ENCODE results near the gene LYL1. TPM values are rescaled to one million over a fixed set of nuclear protein-coding genes. Genes with fewer than 3 reads are reported as not detected.

LYL1 gene
- total RNA-seq, 1 experiment from 2014 or later, result 0.59 TPM

DNA sequence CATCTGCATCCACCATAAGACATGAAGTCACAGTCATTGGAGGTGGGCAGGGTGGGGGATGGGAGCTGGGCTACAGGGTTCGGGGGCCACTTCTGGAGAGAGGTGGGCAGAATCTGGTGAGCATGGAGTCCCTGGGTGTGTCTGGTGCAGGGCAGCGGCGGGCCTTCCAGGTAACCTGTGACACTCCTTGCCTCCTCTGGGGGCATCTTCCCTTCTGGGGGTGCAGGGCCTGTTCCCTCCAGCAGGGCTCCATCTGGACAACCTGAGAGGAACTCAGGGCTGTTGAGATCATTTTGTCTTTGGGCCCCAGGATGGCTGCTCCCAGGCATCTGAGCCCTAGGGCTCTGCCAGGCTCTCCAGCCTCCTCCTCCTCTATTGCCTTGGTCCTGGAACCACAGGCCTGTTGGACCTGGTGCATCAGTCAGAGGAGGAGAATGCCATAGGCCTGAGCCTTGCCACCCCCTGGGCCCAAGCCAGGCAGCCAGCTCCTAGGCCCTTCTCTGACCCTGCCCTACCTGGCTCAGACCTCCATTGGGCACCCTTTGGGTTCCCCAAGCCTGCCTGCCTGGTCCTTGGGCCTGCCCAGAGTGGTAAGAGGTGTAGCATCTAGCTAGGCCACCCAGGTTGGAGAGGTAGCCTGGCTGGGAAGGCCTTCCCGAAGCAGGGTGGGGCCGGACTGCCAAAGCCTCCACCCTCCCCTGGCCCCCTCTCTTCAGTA is 13.4 kb downstream of the LYL1 start:
- no peak overlapping the region for H3K4me3 ChIP-seq (ENCODE audit: low read depth, low read length)
- POLR2A ChIA-PET, result no interaction called here
- intact Hi-C loops (cut with micrococcal nuclease; ENCODE audit: unreplicated experiment), result no loop called here
- no peaks in the 10 kb centered on the region for H3K36me3 ChIP-seq (ENCODE audit: control insufficient read depth, insufficient read depth, low read length)
- BruUV-seq (replicated peaks), result no TSS peak
- DNase-seq, result peak in 1 of 2 experiments; percentile 59
- TF ChIP-seq, protein P1, sequence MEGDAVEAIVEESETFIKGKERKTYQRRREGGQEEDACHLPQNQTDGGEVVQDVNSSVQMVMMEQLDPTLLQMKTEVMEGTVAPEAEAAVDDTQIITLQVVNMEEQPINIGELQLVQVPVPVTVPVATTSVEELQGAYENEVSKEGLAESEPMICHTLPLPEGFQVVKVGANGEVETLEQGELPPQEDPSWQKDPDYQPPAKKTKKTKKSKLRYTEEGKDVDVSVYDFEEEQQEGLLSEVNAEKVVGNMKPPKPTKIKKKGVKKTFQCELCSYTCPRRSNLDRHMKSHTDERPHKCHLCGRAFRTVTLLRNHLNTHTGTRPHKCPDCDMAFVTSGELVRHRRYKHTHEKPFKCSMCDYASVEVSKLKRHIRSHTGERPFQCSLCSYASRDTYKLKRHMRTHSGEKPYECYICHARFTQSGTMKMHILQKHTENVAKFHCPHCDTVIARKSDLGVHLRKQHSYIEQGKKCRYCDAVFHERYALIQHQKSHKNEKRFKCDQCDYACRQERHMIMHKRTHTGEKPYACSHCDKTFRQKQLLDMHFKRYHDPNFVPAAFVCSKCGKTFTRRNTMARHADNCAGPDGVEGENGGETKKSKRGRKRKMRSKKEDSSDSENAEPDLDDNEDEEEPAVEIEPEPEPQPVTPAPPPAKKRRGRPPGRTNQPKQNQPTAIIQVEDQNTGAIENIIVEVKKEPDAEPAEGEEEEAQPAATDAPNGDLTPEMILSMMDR (IDR thresholded peaks at IDR 0.05; ENCODE audit: insufficient read depth in 1 of 2, low read depth in 1 of 2, low read length in 1 of 2, severe bottlenecking in 1 of 2, unreplicated experiment in 1 of 2), result peak; percentile 37 to 84
- no peak overlapping the region for H3K27ac Mint-ChIP-seq (ENCODE audit: unreplicated experiment)
- CTCF ChIA-PET, result no interaction called here
- peaks cover 11% of the 10 kb centered on the region for H3K27me3 Mint-ChIP-seq (ENCODE audit: insufficient read depth, unreplicated experiment)
- no peaks in the 10 kb centered on the region for H3K36me3 Mint-ChIP-seq (ENCODE audit: insufficient read depth, unreplicated experiment)
- H3K9me3 ChIP-seq, result no peaks in the 10 kb centered on the region
- no peaks in the 10 kb centered on the region for H3K4me1 ChIP-seq
- H3K4me3 Mint-ChIP-seq (ENCODE audit: unreplicated experiment), result no peak overlapping the region
- no peaks in the 10 kb centered on the region for H3K9me3 Mint-ChIP-seq (ENCODE audit: unreplicated experiment)
- H3K4me1 Mint-ChIP-seq (ENCODE audit: low read depth, unreplicated experiment), result peaks cover 4% of the 10 kb centered on the region
- H3K27me3 ChIP-seq (replicated peaks; ENCODE audit: control insufficient read depth, insufficient read depth, low read length), result no peaks in the 10 kb centered on the region; the same call in 1 of the 2 replicates

DNA sequence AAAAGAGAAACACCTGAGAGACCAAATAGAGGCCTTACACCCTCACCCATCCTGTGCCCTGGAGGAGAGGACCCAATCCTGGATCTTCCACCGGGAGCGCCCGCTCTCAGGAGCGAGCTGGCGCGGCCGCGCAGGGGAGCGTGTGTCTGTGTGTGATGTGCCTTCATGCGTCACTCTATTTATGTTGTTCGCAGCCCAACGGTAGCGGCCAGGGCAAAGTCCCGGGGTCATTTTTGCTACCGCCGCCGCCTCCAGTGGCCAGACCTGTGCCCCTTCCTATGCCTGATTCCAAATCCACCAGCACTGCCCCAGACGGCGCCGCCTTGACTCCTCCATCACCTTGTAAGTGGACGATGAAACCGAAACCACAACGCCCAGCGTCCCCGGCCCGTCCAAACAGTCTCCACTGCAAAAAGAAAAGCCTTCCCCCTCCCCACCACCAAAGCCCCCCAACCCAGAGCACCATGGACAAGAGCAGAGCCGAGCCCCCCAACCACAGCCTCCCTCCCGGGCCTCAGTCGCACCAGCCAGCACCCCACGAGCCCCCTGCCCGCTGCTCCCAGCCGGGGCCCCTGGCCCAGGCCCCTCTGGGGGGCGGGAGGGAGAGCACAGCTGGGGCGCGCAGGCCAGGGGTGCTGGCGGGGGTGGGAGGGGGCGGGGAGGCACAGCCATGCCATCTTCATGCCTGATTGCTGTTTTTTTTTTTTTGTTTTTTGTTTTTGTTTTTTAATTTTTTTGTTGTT is 14.7 kb downstream of the LYL1 start:
- Mint-ChIP-seq H3K4me1 (ENCODE audit: low read depth, unreplicated experiment) (peaks cover 4% of the 10 kb centered on the region), H3K4me3 (ENCODE audit: unreplicated experiment) (no peak overlapping the region), H3K27ac (ENCODE audit: unreplicated experiment) (no peak overlapping the region), H3K9me3 (ENCODE audit: unreplicated experiment) (no peaks in the 10 kb centered on the region), H3K36me3 (ENCODE audit: insufficient read depth, unreplicated experiment) (no peaks in the 10 kb centered on the region), H3K27me3 (ENCODE audit: insufficient read depth, unreplicated experiment) (peaks cover 12% of the 10 kb centered on the region)
- ChIA-PET POLR2A (no interaction called here), CTCF (interaction anchor here (1.5 kb wide), 1 partner anchor 110 kb away, joined by 4 read pairs; no protein-coding TSS in a partner anchor)
- Histone ChIP-seq H3K27me3 (replicated peaks; ENCODE audit: control insufficient read depth, insufficient read depth, low read length) (no peaks in the 10 kb centered on the region; the same call in none of the 2 replicates), H3K9me3 (no peaks in the 10 kb centered on the region), H3K4me1 (no peaks in the 10 kb centered on the region), H3K36me3 (ENCODE audit: control insufficient read depth, insufficient read depth, low read length) (no peaks in the 10 kb centered on the region), H3K4me3 (ENCODE audit: low read depth, low read length) (no peak overlapping the region)
- DNase-seq, result no peak
- BruUV-seq (replicated peaks), result no TSS peak
- TF ChIP-seq, protein P1 (IDR thresholded peaks at IDR 0.05; ENCODE audit: insufficient read depth in 1 of 2, low read depth in 1 of 2, low read length in 1 of 2, severe bottlenecking in 1 of 2, unreplicated experiment in 1 of 2), result no peak
- intact Hi-C loops (cut with micrococcal nuclease; ENCODE audit: unreplicated experiment), result no loop called here

DNA sequence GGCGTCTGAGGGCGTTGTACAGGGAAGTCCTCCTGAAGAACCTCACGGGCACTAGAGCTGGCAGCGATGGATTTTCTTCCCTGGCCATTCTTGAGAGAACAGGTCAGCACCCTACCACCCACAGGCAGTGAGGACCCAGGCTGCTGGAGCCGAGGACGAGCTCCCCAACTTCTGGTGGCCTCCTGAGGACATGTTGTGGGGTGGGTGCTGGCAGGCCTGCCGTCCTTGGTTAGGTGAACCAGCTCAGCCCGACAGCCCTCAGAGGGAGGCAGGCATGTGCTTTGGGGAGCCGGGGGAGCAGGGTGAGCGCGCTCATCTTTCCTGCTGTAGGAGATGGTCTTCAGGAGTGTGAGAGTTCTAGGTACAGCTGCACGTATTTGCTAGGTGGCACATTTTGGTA is 15.4 kb downstream of the LYL1 start:
- no peaks in the 10 kb centered on the region for H3K36me3 ChIP-seq (ENCODE audit: control insufficient read depth, insufficient read depth, low read length)

More for the DNA sequence above, 15.4 kb downstream of the LYL1 start:
- BruUV-seq (replicated peaks), result no TSS peak
- ChIA-PET POLR2A (no interaction called here), CTCF (interaction anchor here (1.1 to 1.5 kb wide), 2 partner anchors 110 to 122 kb away, joined by 3 to 4 read pairs; no protein-coding TSS in a partner anchor)
- Mint-ChIP-seq H3K4me3 (ENCODE audit: unreplicated experiment) (no peak overlapping the region), H3K27me3 (ENCODE audit: insufficient read depth, unreplicated experiment) (peaks cover 12% of the 10 kb centered on the region), H3K27ac (ENCODE audit: unreplicated experiment) (no peak overlapping the region), H3K4me1 (ENCODE audit: low read depth, unreplicated experiment) (peaks cover 4% of the 10 kb centered on the region), H3K9me3 (ENCODE audit: unreplicated experiment) (no peaks in the 10 kb centered on the region), H3K36me3 (ENCODE audit: insufficient read depth, unreplicated experiment) (no peaks in the 10 kb centered on the region)
- DNase-seq, result no peak
- Histone ChIP-seq H3K4me3 (ENCODE audit: low read depth, low read length) (no peak overlapping the region), H3K9me3 (no peaks in the 10 kb centered on the region), H3K27me3 (replicated peaks; ENCODE audit: control insufficient read depth, insufficient read depth, low read length) (no peaks in the 10 kb centered on the region; the same call in none of the 2 replicates), H3K4me1 (no peaks in the 10 kb centered on the region)
- intact Hi-C loops (cut with micrococcal nuclease; ENCODE audit: unreplicated experiment), result no loop called here
- TF ChIP-seq, protein P1 (IDR thresholded peaks at IDR 0.05; ENCODE audit: insufficient read depth in 1 of 2, low read depth in 1 of 2, low read length in 1 of 2, severe bottlenecking in 1 of 2, unreplicated experiment in 1 of 2), result no peak

All from Caco-2 (cell line).